ENCODE measurements around the gene ACOT8. TPM values are rescaled to one million over a fixed set of nuclear protein-coding genes. Genes with fewer than 3 reads are reported as not detected.

The ACOT8 gene
- total and polyA plus RNA-seq, 2 of the 8 experiments (the other 6 are each of a cell fraction or from before 2014, with no cell fraction given), result 37.6 to 88.8 TPM

GRCh38 chr20:45894797-45895196 lies 37.6 kb upstream of the ACOT8 start:
- Histone ChIP-seq H3K18ac (ENCODE audit: extremely low read depth, low read length) (no peak overlapping the region), H3K36me3 (ENCODE audit: control insufficient read depth in 2 of 4, insufficient read depth in 4 of 4, low read length in 3 of 4) (peaks cover 9 to 29% (median 24%) of the 10 kb centered on the region in 4 experiments), H3K56ac (replicated peaks; ENCODE audit: insufficient read length, low read depth, low read length) (no peak overlapping the region), H3K14ac (ENCODE audit: insufficient read length) (no peak overlapping the region), H3K4ac (replicated peaks; ENCODE audit: insufficient read length, low read depth, low read length) (no peak overlapping the region), H4K20me1 (replicated peaks in 1 of 2; ENCODE audit: control insufficient read depth in 1 of 2, insufficient read depth in 2 of 2, low read length in 2 of 2) (peaks cover 0 to 13% of the 10 kb centered on the region in 2 experiments), H3K23me2 (ENCODE audit: low read depth, low read length) (peaks cover 15% of the 10 kb centered on the region; the same call in 1 of the 2 replicates), H3K4me2 (ENCODE audit: insufficient read depth in 1 of 2, low read depth in 2 of 2, low read length in 2 of 2) (no peak overlapping the region), H2AFZ (ENCODE audit: low read length) (no peak overlapping the region), H4K91ac (replicated peaks; ENCODE audit: insufficient read length, low read length) (no peak overlapping the region), H4K5ac (ENCODE audit: insufficient read length, low read depth, low read length) (no peak overlapping the region), H2BK15ac (ENCODE audit: low read length) (no peak overlapping the region), H3K79me1 (ENCODE audit: low read depth, low read length) (no peaks in the 10 kb centered on the region; the same call in 1 of the 2 replicates), H2BK12ac (ENCODE audit: low read depth, low read length) (no peak overlapping the region), H3K79me2 (ENCODE audit: control insufficient read depth in 1 of 2, insufficient read depth in 2 of 2, low read length in 2 of 2) (no peaks in the 10 kb centered on the region), H2AK5ac (ENCODE audit: low read depth, low read length) (no peak overlapping the region), H3K4me1 (replicated peaks in 1 of 4; ENCODE audit: control insufficient read depth in 3 of 4, insufficient read depth in 4 of 4, low read length in 3 of 4) (peaks cover 0 to 10% (median 6%) of the 10 kb centered on the region in 4 experiments; a peak in 6 of 7 replicates), H2BK20ac (ENCODE audit: low read length) (no peak overlapping the region), H2BK5ac (ENCODE audit: low read depth, low read length) (no peak overlapping the region), H3K27me3 (replicated peaks in 1 of 4; ENCODE audit: control insufficient read depth in 3 of 4, extremely low read depth in 1 of 4, insufficient read depth in 3 of 4, low read length in 3 of 4) (no peaks in the 10 kb centered on the region), H3K4me3 (ENCODE audit: extremely low read depth in 1 of 4, insufficient read depth in 2 of 4, low read depth in 3 of 4, low read length in 4 of 4) (no peak overlapping the region), H4K8ac (ENCODE audit: extremely low read depth, insufficient read depth, low read length) (no peak overlapping the region; the same call in 1 of the 2 replicates), H3K27ac (ENCODE audit: low read depth, low read length) (no peak overlapping the region), H3K23ac (ENCODE audit: insufficient read length) (no peak overlapping the region), H3K9ac (replicated peaks in 1 of 4; ENCODE audit: extremely low read depth in 1 of 4, low read depth in 3 of 4, low read length in 3 of 4) (no peak overlapping the region), H2BK120ac (replicated peaks; ENCODE audit: low read depth, low read length) (no peak overlapping the region), H3K9me3 (ENCODE audit: insufficient read depth in 2 of 2, low read depth in 1 of 2, low read length in 1 of 2) (no peaks in the 10 kb centered on the region)
- TF ChIP-seq ZNF274 (IDR thresholded peaks at IDR 0.05; ENCODE audit: borderline replicate concordance, extremely low read depth, low read length), result no peak
- no peak for TF ChIP-seq PHF8 (conservative IDR thresholded peaks at IDR 0.05; ENCODE audit: low read depth, low read length)
- TF ChIP-seq POLR2AphosphoS5 (IDR thresholded peaks at IDR 0.05; ENCODE audit: low read depth, low read length), result peak; percentile 64; the same call in 1 of the 2 replicates
- TF ChIP-seq POLR2A (IDR thresholded peaks at IDR 0.05; ENCODE audit: control extremely low read depth in 1 of 2, low read depth in 2 of 2, low read length in 2 of 2), result peak in 1 of 2 experiments; percentile 57; a peak in 1 of 3 replicates
- TF ChIP-seq TAF7 (optimal IDR thresholded peaks at IDR 0.05; ENCODE audit: borderline replicate concordance, low read depth, low read length), result no peak
- no peak for TF ChIP-seq TAF1 (IDR thresholded peaks at IDR 0.05; ENCODE audit: low read depth, low read length)
- TF ChIP-seq E2F6 (IDR thresholded peaks at IDR 0.05), result no peak
- TF ChIP-seq CTBP2 (IDR thresholded peaks at IDR 0.05; ENCODE audit: borderline replicate concordance, insufficient read depth, insufficient read length, low read length), result no peak
- CTCF ChIA-PET (ENCODE audit: partially characterized antibody), result interaction anchor here (4.1 to 5.6 kb wide), 2 partner anchors 7 to 67 kb away, joined by 15 to 24 read pairs; no protein-coding TSS in a partner anchor
- DNase-seq (ENCODE audit: low read depth in 1 of 2, low spot score in 2 of 2) (no peak), FAIRE-seq (no peak)
- 88% methylated on average over 11 of the region's 12 CpGs; no CpG with 5 or more reads in 1 of the 2 experiments for WGBS, 2 experiments (ENCODE audit: extremely low coverage in 1 of 2, insufficient coverage in 1 of 2, insufficient read length in 1 of 2, insufficient replicate concordance in 2 of 2, low coverage in 1 of 2, low lambda C conversion rate in 2 of 2, missing lambda C conversion rate in 1 of 2)
- POLR2A ChIA-PET (ENCODE audit: partially characterized antibody), result interaction anchor here (0.7 to 11.2 kb wide), 10 partner anchors 9 to 67 kb away, joined by 3 to 172 read pairs (median 4); partner anchors contain the start of genes ACOT8, PLTP and ZSWIM1

Data from H1 (cell line).